ENCODE data around the gene RPS6KL1.

DNA sequence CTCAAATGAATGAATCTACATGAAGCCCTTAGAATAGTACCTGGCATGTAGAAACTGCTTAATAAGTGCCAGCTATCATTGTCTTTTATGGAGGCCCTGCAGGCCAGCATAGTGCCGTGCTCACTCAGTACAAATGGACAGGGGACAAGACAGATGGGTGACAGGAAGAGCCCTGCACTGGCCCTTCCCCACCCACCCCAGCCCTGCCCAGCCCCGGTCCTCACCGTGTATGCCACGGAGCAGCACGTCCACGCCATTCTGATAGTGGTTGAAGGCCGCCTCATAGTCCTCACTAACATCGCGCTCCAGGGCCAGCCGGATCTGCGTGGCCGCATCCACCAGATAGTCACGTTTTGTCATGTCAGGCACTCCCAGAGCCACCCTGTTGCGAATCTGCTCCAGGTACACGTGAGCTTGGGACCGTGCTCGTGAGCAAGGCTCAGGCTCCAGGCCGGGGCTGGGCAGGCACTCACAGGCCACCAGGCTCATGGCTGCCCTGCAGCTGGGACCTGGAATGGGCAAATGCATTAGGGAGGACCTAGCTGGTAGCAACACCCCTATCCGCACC is 1.9 kb downstream of the RPS6KL1 start:
- TF ChIP-seq YY1 (IDR thresholded peaks at IDR 0.05; ENCODE audit: insufficient read depth, insufficient read length), result no peak
- TF ChIP-seq ZNF274 (IDR thresholded peaks at IDR 0.05; ENCODE audit: low read depth, low read length), result no peak
- no peak for TF ChIP-seq SUZ12 (IDR thresholded peaks at IDR 0.05; ENCODE audit: extremely low read depth, insufficient read depth, insufficient read length)

Measured in NT2/D1 (cell line).